HepG2 (cell line): Measurements from ENCODE around the gene VKORC1. TPM values are rescaled to one million over a fixed set of nuclear protein-coding genes. Genes with fewer than 3 reads are reported as not detected.
A peak's percentile ranks its signal among the peaks of the same experiment; 100 is the strongest.

ENCODE experiments used
- CREM ChIP-seq, 2 experiments: sonication (generic) in 1 of 2; formaldehyde crosslinking in 1 of 2; IDR thresholded peaks; 2 replicates each; pipeline versions ENCODE4 v1.4.0 to v1.6.1; 2016 to 2020; ENCODE audit warnings: antibody characterized with exemption in 1 of 2, mild to moderate bottlenecking in 1 of 2, missing genetic modification reagents in 1 of 2
- CSRNP2 ChIP-seq: sonication (generic); formaldehyde crosslinking; conservative IDR thresholded peaks from 2 replicates; pipeline ENCODE4 v1.8.0; 2022; ENCODE audit warnings: low read depth, missing genetic modification reagents
- FOSL2 ChIP-seq: sonication (generic); formaldehyde crosslinking; IDR thresholded peaks from 2 replicates; pipeline ENCODE4 v1.4.0; 2020; ENCODE audit warnings: missing genetic modification reagents
- HIC2 ChIP-seq: sonication (generic); formaldehyde crosslinking; IDR thresholded peaks from 2 replicates; pipeline ENCODE4 v1.9.0; 2022; ENCODE audit warnings: low read depth, missing genetic modification reagents
- HIVEP1 ChIP-seq: sonication (generic); formaldehyde crosslinking; IDR thresholded peaks from 2 replicates; pipeline ENCODE4 v1.4.0; 2020; ENCODE audit warnings: mild to moderate bottlenecking, missing genetic modification reagents
- MXI1 ChIP-seq: IDR thresholded peaks from 3 replicates; pipeline ENCODE4 v1.6.1; 2012; ENCODE audit warnings: low read depth, low read length, inconsistent platforms, borderline replicate concordance
- MYNN ChIP-seq: sonication (generic); formaldehyde crosslinking; IDR thresholded peaks from 2 replicates; pipeline ENCODE4 v1.4.0; 2020; ENCODE audit warnings: mild to moderate bottlenecking, low read depth, missing genetic modification reagents
- NFE2 ChIP-seq: sonication (generic); formaldehyde crosslinking; IDR thresholded peaks from 2 replicates; pipeline ENCODE4 v1.4.0; 2020; ENCODE audit warnings: missing genetic modification reagents
- NFKBIZ ChIP-seq: IDR thresholded peaks from 2 replicates; pipeline ENCODE4 v1.6.1; 2018; ENCODE audit warnings: missing genetic modification reagents, missing compliant biosample characterization
- RBM39 ChIP-seq: fragments of 200-400 bp; formaldehyde crosslinking; IDR thresholded peaks from one replicate; pipeline ENCODE4 v1.6.1; 2018; ENCODE audit warnings: antibody characterized with exemption, mild to moderate bottlenecking, low read depth, low read length; ENCODE audit not compliant: poor library complexity, severe bottlenecking
- SNAPC2 ChIP-seq: sonication (generic); formaldehyde crosslinking; IDR thresholded peaks from 2 replicates; pipeline ENCODE4 v1.8.1; 2022; ENCODE audit warnings: mild to moderate bottlenecking, missing genetic modification reagents
- TAF15 ChIP-seq: fragments of 200-400 bp; formaldehyde crosslinking; IDR thresholded peaks from one replicate; pipeline ENCODE4 v1.6.1; 2018; ENCODE audit warnings: mild to moderate bottlenecking, low read depth, low read length; ENCODE audit not compliant: poor library complexity, severe bottlenecking
- TEAD3 ChIP-seq: optimal IDR thresholded peaks from 2 replicates; pipeline ENCODE3; 2016; ENCODE audit warnings: borderline replicate concordance
- TP53 ChIP-seq: sonication (generic); formaldehyde crosslinking; conservative IDR thresholded peaks from 2 replicates; pipeline ENCODE4 v1.4.0; 2020; ENCODE audit warnings: missing genetic modification reagents
- ZBTB14 ChIP-seq: sonication (generic); formaldehyde crosslinking; IDR thresholded peaks from 2 replicates; pipeline ENCODE4 v1.4.0; 2020; ENCODE audit warnings: missing genetic modification reagents
- ZFP36L2 ChIP-seq: sonication (generic); formaldehyde crosslinking; IDR thresholded peaks from 2 replicates; pipeline ENCODE4 v1.4.0; 2020; ENCODE audit warnings: missing genetic modification reagents
- ZNF20 ChIP-seq: sonication (generic); formaldehyde crosslinking; IDR thresholded peaks from 2 replicates; pipeline ENCODE4 v1.4.0; 2020; ENCODE audit warnings: mild to moderate bottlenecking, moderate library complexity, missing genetic modification reagents
- ZNF383 ChIP-seq: sonication (generic); formaldehyde crosslinking; IDR thresholded peaks from 2 replicates; pipeline ENCODE4 v1.4.0; 2020; ENCODE audit warnings: missing genetic modification reagents, mild to moderate bottlenecking, borderline replicate concordance
- ZNF567 ChIP-seq: sonication (generic); formaldehyde crosslinking; IDR thresholded peaks from 2 replicates; pipeline ENCODE4 v1.8.1; 2023; ENCODE audit warnings: mild to moderate bottlenecking, missing genetic modification reagents, borderline replicate concordance
- ZNF781 ChIP-seq: sonication (generic); formaldehyde crosslinking; IDR thresholded peaks from 2 replicates; pipeline ENCODE4 v1.5.1; 2020; ENCODE audit warnings: borderline replicate concordance, mild to moderate bottlenecking, missing genetic modification reagents; ENCODE audit errors: not compliant biosample characterization
- ZSCAN25 ChIP-seq: sonication (generic); formaldehyde crosslinking; IDR thresholded peaks from 2 replicates; pipeline ENCODE4 v1.8.0; 2022; ENCODE audit warnings: mild to moderate bottlenecking, missing genetic modification reagents
- polyA plus RNA-seq, 8 experiments: library from polyadenylated mRNA; depleted of rRNA in 3 of 8; stranded (reverse) in 7 of 8; unstranded in 1 of 8; fragments of >200 nt; fragmentation: Illumina TruSeq in 4 of 8; extraction: Trizol in 4 of 8; gene quantifications; 2 replicates each; pipeline versions ENCODE4 v1.2.1 to v1.2.3, GENCODE V29; 2011 to 2016; ENCODE audit warnings: low read depth in 4 of 8, missing spikeins in 1 of 8, mixed read lengths in 1 of 8; ENCODE audit not compliant: insufficient read depth in 1 of 8
- total RNA-seq, 5 experiments: library from RNA; depleted of rRNA; stranded (reverse); fragments of >200 nt; fragmentation: Illumina TruSeq; extraction: Trizol; gene quantifications; 2 replicates each; pipeline ENCODE4 v1.2.3, GENCODE V29; 2016; ENCODE audit warnings: low read depth in 1 of 5
- TF ChIP-seq, protein P1 (sequence below): sonication (generic); formaldehyde crosslinking; IDR thresholded peaks from 2 replicates; pipeline ENCODE4 v1.5.0; 2020; ENCODE audit warnings: mild to moderate bottlenecking, missing genetic modification reagents, borderline replicate concordance

Gene VKORC1
- total and polyA plus RNA-seq, 2 of the 13 experiments (the other 11 are each of a cell fraction or from before 2014, with no cell fraction given) = 141 to 615 TPM

GRCh38 chr16:31138621-31139578, 44.3 kb upstream of the VKORC1 start (continued):
- no peak for TF ChIP-seq CREM (IDR thresholded peaks at IDR 0.05)
- no peak for TF ChIP-seq CREM (CRISPR knock-in tag; IDR thresholded peaks at IDR 0.05)
- TF ChIP-seq CSRNP2 = no peak
- no peak for TF ChIP-seq SNAPC2 (CRISPR knock-in tag)
- no peak for TF ChIP-seq NFKBIZ (CRISPR knock-in tag)
- TF ChIP-seq NFE2 (CRISPR knock-in tag) = no peak
- TF ChIP-seq ZSCAN25 = 0 out of 2 replicates have a peak, but pooled peaks have one; percentile 6
- TF ChIP-seq RBM39 = peak; percentile 19
- no peak for TF ChIP-seq ZNF383 (CRISPR knock-in tag)
- TF ChIP-seq MYNN = no peak
- peak; percentile 76 for TF ChIP-seq TEAD3 (CRISPR knock-in tag)
- TF ChIP-seq, protein P1, sequence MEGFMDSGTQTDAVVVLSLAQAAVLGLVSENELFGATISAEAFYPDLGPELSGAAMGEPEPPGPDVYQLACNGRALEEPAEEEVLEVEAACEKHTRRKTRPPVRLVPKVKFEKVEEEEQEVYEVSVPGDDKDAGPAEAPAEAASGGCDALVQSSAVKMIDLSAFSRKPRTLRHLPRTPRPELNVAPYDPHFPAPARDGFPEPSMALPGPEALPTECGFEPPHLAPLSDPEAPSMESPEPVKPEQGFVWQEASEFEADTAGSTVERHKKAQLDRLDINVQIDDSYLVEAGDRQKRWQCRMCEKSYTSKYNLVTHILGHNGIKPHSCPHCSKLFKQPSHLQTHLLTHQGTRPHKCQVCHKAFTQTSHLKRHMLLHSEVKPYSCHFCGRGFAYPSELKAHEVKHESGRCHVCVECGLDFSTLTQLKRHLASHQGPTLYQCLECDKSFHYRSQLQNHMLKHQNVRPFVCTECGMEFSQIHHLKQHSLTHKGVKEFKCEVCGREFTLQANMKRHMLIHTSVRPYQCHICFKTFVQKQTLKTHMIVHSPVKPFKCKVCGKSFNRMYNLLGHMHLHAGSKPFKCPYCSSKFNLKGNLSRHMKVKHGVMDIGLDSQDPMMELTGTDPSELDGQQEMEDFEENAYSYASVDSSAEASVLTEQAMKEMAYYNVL (CRISPR knock-in tag) = 0 out of 2 replicates have a peak, but pooled peaks have one; percentile 8
- peak; percentile 63 for TF ChIP-seq HIC2
- peak; percentile 43; the same call in 1 of the 2 replicates for TF ChIP-seq ZNF567 (CRISPR knock-in tag)
- TF ChIP-seq MXI1 = peak; percentile 89; the same call in 1 of the 3 replicates
- peak; percentile 4; the same call in 1 of the 2 replicates for TF ChIP-seq HIVEP1 (CRISPR knock-in tag)
- TF ChIP-seq ZNF20 (CRISPR knock-in tag) = no peak
- TF ChIP-seq ZNF781 (CRISPR knock-in tag) = peak; percentile 59
- no peak for TF ChIP-seq ZFP36L2 (CRISPR knock-in tag)
- no peak for TF ChIP-seq TP53 (CRISPR knock-in tag)
- 0 out of 2 replicates have a peak, but pooled peaks have one; percentile 14 for TF ChIP-seq ZBTB14 (CRISPR knock-in tag)
- peak; percentile 76 for TF ChIP-seq FOSL2 (CRISPR knock-in tag)
- TF ChIP-seq TAF15 = no peak
